B cell (primary cell): ENCODE measurements around the gene AFG1L. TPM values are rescaled to one million over a fixed set of nuclear protein-coding genes. Genes with fewer than 3 reads are reported as not detected.
"Not testable (repeated sequence)": the region's sequence is repeated elsewhere in the genome, so short reads cannot be mapped to it uniquely, and the experiment has no call there.

Experiments used
- ATAC-seq: fragments of 200-7000 bp; cut with Tn5 transposase; one replicate; pipeline ENCODE4 v1.10.0; 2021; ENCODE audit warnings: low read depth, mild to moderate bottlenecking, moderate number of reproducible peaks, moderate library complexity
- CTCF ChIA-PET: fragments of 350-600 bp; sonication (Branson Sonifier 250); formaldehyde crosslinking; loops from one replicate; lab custom pipeline; 2021; ENCODE audit warnings: antibody characterized with exemption, inconsistent platforms; lab: Charles Lee
- POLR2A ChIA-PET: fragments of 350-600 bp; sonication (Branson Sonifier 250); formaldehyde crosslinking; loops from one replicate; lab custom pipeline; 2021; ENCODE audit warnings: antibody characterized with exemption; lab: Charles Lee
- DNase-seq: peaks from one replicate; pipeline ENCODE4 v3.0.0; 2013
- H2AFZ ChIP-seq: 2 replicates; pipeline ENCODE4 v1.6.1; 2012; ENCODE audit warnings: mild to moderate bottlenecking, low read depth, low read length; ENCODE audit not compliant: insufficient read depth, poor library complexity, severe bottlenecking
- H3K27ac ChIP-seq, 2 donors: 1 replicate in 1 of 2; 2 replicates in 1 of 2; pipeline ENCODE4 v1.5.1; 2012 to 2013; ENCODE audit warnings: low read length in 2 of 2, mild to moderate bottlenecking in 2 of 2, moderate library complexity in 1 of 2
- H3K27me3 ChIP-seq, 4 experiments: fragments of 200-600 bp in 1 of 4; sonication (generic) in 1 of 4; replicated peaks in 1 of 4; 1 replicate in 2 of 4; 2 replicates in 2 of 4; pipeline versions ENCODE4 v1.6.1 to v1.7.0; 2013 to 2016; ENCODE audit warnings: low read length in 3 of 4, mild to moderate bottlenecking in 2 of 4, mixed read lengths in 1 of 4, moderate library complexity in 1 of 4; ENCODE audit not compliant: insufficient read depth in 4 of 4, control insufficient read depth in 3 of 4; ENCODE audit errors: control extremely low read depth in 1 of 4
- H3K36me3 ChIP-seq, 2 experiments: replicated peaks in 1 of 2; 1 replicate in 1 of 2; 2 replicates in 1 of 2; pipeline versions ENCODE4 v1.6.1 to v1.7.1; 2013; ENCODE audit warnings: low read length in 1 of 2; ENCODE audit not compliant: insufficient read depth in 2 of 2, control insufficient read depth in 1 of 2; ENCODE audit errors: control extremely low read depth in 1 of 2, extremely low read depth in 1 of 2
- H3K4me1 ChIP-seq, 2 donors: fragments of 200-600 bp in 1 of 2; sonication (generic) in 1 of 2; 1 replicate in 1 of 2; 2 replicates in 1 of 2; pipeline versions ENCODE4 v1.5.1 to v1.6.1; 2013 to 2017; ENCODE audit warnings: low read length in 2 of 2; ENCODE audit not compliant: control insufficient read depth in 2 of 2, insufficient read depth in 2 of 2
- H3K4me2 ChIP-seq: replicated peaks from 2 replicates; pipeline ENCODE3; 2012; ENCODE audit warnings: mild to moderate bottlenecking, low read depth, low read length; ENCODE audit not compliant: poor library complexity, severe bottlenecking
- H3K4me3 ChIP-seq, 5 experiments: fragments of 200-600 bp in 1 of 5; sonication (generic) in 1 of 5; 1 replicate in 3 of 5; 2 replicates in 2 of 5; pipeline versions ENCODE4 v1.5.1 to v1.7.0; 2011 to 2016; ENCODE audit warnings: low read length in 4 of 5, mild to moderate bottlenecking in 4 of 5, low read depth in 2 of 5, control low read depth in 1 of 5, moderate library complexity in 1 of 5; ENCODE audit not compliant: insufficient read depth in 1 of 5; ENCODE audit errors: control extremely low read depth in 1 of 5, extremely low read depth in 1 of 5
- H3K79me2 ChIP-seq: fragments of 200-600 bp; sonication (generic); one replicate; pipeline ENCODE4 v1.6.0; 2016; ENCODE audit warnings: low read length; ENCODE audit not compliant: control insufficient read depth, insufficient read depth
- H3K9ac ChIP-seq: fragments of 200-600 bp; sonication (generic); 2 replicates; pipeline ENCODE4 v1.6.1; 2017; ENCODE audit warnings: mild to moderate bottlenecking, low read length, moderate library complexity
- H3K9me3 ChIP-seq, 3 donors: one replicate each; pipeline versions ENCODE4 v1.6.1 to v1.7.1; 2013; ENCODE audit warnings: low read length in 2 of 3; ENCODE audit not compliant: control insufficient read depth in 2 of 3, insufficient read depth in 1 of 3; ENCODE audit errors: control extremely low read depth in 1 of 3
- H4K20me1 ChIP-seq: 2 replicates; pipeline ENCODE4 v1.6.0; 2012; ENCODE audit warnings: mild to moderate bottlenecking, low read length; ENCODE audit not compliant: insufficient read depth, control insufficient read depth, poor library complexity, severe bottlenecking
- H3K27ac Mint-ChIP-seq: one replicate; pipeline ENCODE4 v1.8.0; 2021; ENCODE audit warnings: mixed read lengths
- H3K27me3 Mint-ChIP-seq: one replicate; pipeline ENCODE4 v1.8.0; 2021; ENCODE audit warnings: mixed read lengths
- H3K4me1 Mint-ChIP-seq: one replicate; pipeline ENCODE4 v1.8.0; 2021; ENCODE audit warnings: mixed read lengths
- H3K4me3 Mint-ChIP-seq: one replicate; pipeline ENCODE4 v1.8.0; 2021; ENCODE audit warnings: mixed read lengths
- H3K9me3 Mint-ChIP-seq: one replicate; pipeline ENCODE4 v1.8.0; 2022; ENCODE audit warnings: mixed read lengths; ENCODE audit not compliant: insufficient read depth
- CTCF ChIP-seq: fragments of 200-600 bp; IDR thresholded peaks from one replicate; pipeline ENCODE4 v1.8.0; 2022; ENCODE audit warnings: antibody characterized with exemption, mild to moderate bottlenecking
- EZH2 ChIP-seq: IDR thresholded peaks from 2 replicates; pipeline ENCODE4 v1.6.1; 2012; ENCODE audit warnings: borderline replicate concordance, low read depth, mild to moderate bottlenecking, moderate library complexity, low read length; ENCODE audit not compliant: insufficient read depth, poor library complexity, severe bottlenecking
- WGBS: methylation state at CpG from one replicate; pipeline ENCODE4 v1.1.5; 2013; ENCODE audit warnings: missing lambda C conversion rate; ENCODE audit not compliant: insufficient coverage; 5-methylcytosine and 5-hydroxymethylcytosine counted together
- intact Hi-C: fragments of 100-400 bp; cut with micrococcal nuclease; formaldehyde crosslinking; loops from one replicate; pipeline ENCODE4 v1.10.0; 2022
- polyA plus RNA-seq: library from polyadenylated mRNA; depleted of rRNA; stranded (reverse); fragments of >200 nt; gene quantifications from 2 replicates; pipeline ENCODE4 v1.2.3, GENCODE V29; 2012
- total RNA-seq, 2 donors: library from RNA; stranded (reverse); fragments of 120-200 nt in 1 of 2; gene quantifications; 1 replicate in 1 of 2; 2 replicates in 1 of 2; pipeline versions ENCODE4 v1.2.3 to v1.2.4, GENCODE V29; 2013 to 2022

AFG1L gene
- total and polyA plus RNA-seq, 2 donors (not counting 1 experiment from before 2014, with no cell fraction given), result 1.8 to 14.2 TPM

GRCh38 chr6:108302386-108302785 is 7.5 kb downstream of the AFG1L start:
- WGBS, result 100% methylated on average over 3 of the region's 5 CpGs
- H3K27ac ChIP-seq, result no peak overlapping the region
- H3K79me2 ChIP-seq, result peaks cover 19% of the 10 kb centered on the region
- H3K4me2 ChIP-seq, result no peak overlapping the region
- TF ChIP-seq CTCF (no peak), EZH2 (no peak)
- Mint-ChIP-seq H3K27me3 (no peaks in the 10 kb centered on the region), H3K9me3 (no peaks in the 10 kb centered on the region), H3K4me3 (no peak overlapping the region), H3K4me1 (peaks cover 13% of the 10 kb centered on the region), H3K27ac (no peak overlapping the region)
- intact Hi-C loops, result no loop called here
- H4K20me1 ChIP-seq, result no peaks in the 10 kb centered on the region
- H3K9ac ChIP-seq, result no peak overlapping the region
- no peak for ATAC-seq
- H3K4me3 ChIP-seq, result no peak overlapping the region
- DNase-seq, result no peak
- peaks cover 0 to 3% (median 0%) of the 10 kb centered on the region in 3 donors for H3K9me3 ChIP-seq
- no peaks in the 10 kb centered on the region for H3K4me1 ChIP-seq
- ChIA-PET POLR2A (interaction anchor here (0.7 kb wide), 1 partner anchor 44 kb away, joined by 7 read pairs; no protein-coding TSS in a partner anchor), CTCF (interaction anchor here (0.5 to 0.6 kb wide), 2 partner anchors 28 to 468 kb away, joined by 3 read pairs; no protein-coding TSS in a partner anchor)
- no peaks in the 10 kb centered on the region for H3K36me3 ChIP-seq
- no peak overlapping the region for H2AFZ ChIP-seq
- H3K27me3 ChIP-seq, result no peaks in the 10 kb centered on the region

GRCh38 chr6:108304646-108305045 is 9.8 kb downstream of the AFG1L start:
- Histone ChIP-seq H3K4me1 (peaks cover 3 to 6% of the 10 kb centered on the region in 2 donors), H3K36me3 (no peaks in the 10 kb centered on the region), H4K20me1 (no peaks in the 10 kb centered on the region), H3K4me3 (no peak overlapping the region), H3K4me2 (no peak overlapping the region), H3K79me2 (peaks cover 14% of the 10 kb centered on the region), H3K27ac (no peak overlapping the region), H3K9ac (no peak overlapping the region), H2AFZ (no peak overlapping the region), H3K9me3 (peaks cover 0 to 3% (median 0%) of the 10 kb centered on the region in 3 donors), H3K27me3 (no peaks in the 10 kb centered on the region)
- Mint-ChIP-seq H3K4me1 (peaks cover 10% of the 10 kb centered on the region), H3K27me3 (no peaks in the 10 kb centered on the region), H3K9me3 (no peaks in the 10 kb centered on the region), H3K4me3 (no peak overlapping the region), H3K27ac (no peak overlapping the region)
- no CpG with 5 or more reads among the region's 2 CpGs for WGBS
- ATAC-seq (no peak), DNase-seq (no peak)
- POLR2A ChIA-PET, result no interaction called here
- TF ChIP-seq EZH2, result no peak
- no peak for TF ChIP-seq CTCF
- intact Hi-C loops, result no loop called here
- CTCF ChIA-PET, result no interaction called here

- DNase-seq, H3K27ac ChIP-seq, H3K36me3 ChIP-seq, H3K9ac ChIP-seq, intact Hi-C loops, H3K27me3 ChIP-seq, H2AFZ ChIP-seq, H3K4me3 Mint-ChIP-seq, H4K20me1 ChIP-seq, H3K27me3 Mint-ChIP-seq, H3K4me3 ChIP-seq, H3K4me2 ChIP-seq, H3K9me3 Mint-ChIP-seq, ATAC-seq, H3K27ac Mint-ChIP-seq, H3K9me3 ChIP-seq: not testable (repeated sequence)
- WGBS, result no CpG with 5 or more reads among the region's 4 CpGs
- ChIA-PET CTCF (interaction anchor here (0.9 to 1.4 kb wide), 2 partner anchors 47 to 55 kb away, joined by 3 to 4 read pairs; partner anchors contain the start of gene SNX3), POLR2A (interaction anchor here (0.6 kb wide), 1 partner anchor 207 kb away, joined by 4 read pairs; no protein-coding TSS in a partner anchor)
- peaks cover 26% of the 10 kb centered on the region for H3K4me1 Mint-ChIP-seq
- H3K79me2 ChIP-seq, result peaks cover 18% of the 10 kb centered on the region
- H3K4me1 ChIP-seq, result peaks cover 7 to 12% of the 10 kb centered on the region in 2 donors
Measured at GRCh38 chr6:108308641-108309040, 13.8 kb downstream of the AFG1L start.
